DMS 273 treated with DMSO at 0.1 percent for 48 hours (cell line): ENCODE data around the gene CYP4F2.
"Not testable (repeated sequence)": the region's sequence is repeated elsewhere in the genome, so short reads cannot be mapped to it uniquely, and the experiment has no call there.

Experiments
- DNase-seq: peaks from one replicate; lab custom pipeline; 2025; lab: John Stamatoyannopoulos, UW

CYP4F2 gene

DNA sequence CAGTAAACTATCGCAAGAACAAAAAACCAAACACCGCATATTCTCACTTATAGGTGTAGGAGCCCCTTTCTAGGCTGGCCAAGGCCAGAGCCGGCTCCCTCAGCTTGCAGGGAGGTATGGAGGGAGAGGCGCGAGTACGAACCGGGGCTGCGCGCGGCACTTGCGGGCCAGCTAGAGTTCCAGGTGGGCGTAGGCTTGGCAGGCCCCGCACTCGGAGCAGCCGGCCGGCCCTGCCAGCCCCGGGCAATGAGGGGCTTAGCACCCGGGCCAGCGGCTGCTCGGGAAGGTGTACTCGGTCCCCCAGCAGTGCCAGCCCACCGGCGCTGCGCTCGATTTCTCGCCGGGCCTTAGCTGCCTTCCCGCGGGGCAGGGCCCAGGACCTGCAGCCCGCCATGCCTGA is 1.7 kb upstream of the CYP4F2 start:
- not testable (repeated sequence) for DNase-seq

DNA sequence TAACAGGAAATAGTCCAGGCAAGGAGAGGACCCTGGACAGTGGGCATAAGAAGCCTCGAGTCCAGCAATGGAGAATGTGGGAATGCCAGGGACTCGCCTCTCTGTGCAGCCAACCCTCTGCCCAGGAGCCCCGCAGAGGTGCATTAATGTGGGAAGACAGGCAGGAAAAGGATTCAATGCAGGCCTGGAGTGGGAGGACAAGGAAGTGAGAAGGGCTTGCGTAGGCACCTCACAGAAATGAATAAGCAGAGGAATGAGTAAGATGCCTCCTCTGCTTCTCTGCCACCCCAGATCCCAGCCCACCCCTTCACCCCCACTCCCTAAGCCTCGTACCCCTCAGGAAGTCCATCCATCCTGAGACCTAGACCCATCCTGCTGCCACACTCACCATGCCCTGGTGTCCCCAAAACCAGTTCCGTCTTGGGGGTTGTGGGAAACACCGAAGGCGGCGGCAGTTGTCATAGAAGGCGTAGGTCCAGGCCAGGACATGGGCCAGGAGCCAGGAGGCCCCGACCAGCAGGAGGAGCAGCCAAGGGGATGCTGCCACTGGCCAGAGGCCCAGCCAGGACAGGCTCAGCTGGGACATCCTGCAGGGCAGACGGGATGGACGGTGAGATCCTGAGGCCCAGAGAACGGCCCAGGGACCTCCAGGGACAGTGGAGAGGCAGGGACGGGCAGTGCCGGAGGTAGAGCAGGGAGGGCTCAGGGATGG is 692 bp downstream of the CYP4F2 start:
- no peak for DNase-seq

DNA sequence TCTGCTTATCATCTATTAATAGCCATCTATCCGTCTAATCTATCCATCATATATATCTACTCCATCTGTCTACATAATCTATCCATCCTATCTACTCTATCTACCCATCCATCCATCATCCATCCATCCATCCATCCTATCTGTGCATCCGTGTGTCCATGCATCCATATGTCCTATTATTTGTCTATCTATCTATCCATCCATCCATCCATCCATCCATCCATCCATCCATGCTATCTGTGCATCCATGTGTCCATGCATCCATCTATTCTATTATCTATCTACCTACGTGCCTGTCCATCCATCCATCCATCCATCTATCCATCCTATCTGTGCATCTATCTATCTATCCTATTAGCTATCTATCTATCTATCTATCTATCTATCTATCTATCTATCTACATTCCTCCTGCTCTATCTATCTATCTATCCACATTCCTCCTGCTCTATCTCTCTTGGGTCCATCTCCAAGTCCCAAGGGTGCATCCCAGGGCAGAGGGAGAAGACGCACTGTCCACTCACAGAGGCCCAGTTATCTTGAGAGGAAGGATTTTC is 1.9 kb downstream of the CYP4F2 start:
- no peak for DNase-seq

DNA sequence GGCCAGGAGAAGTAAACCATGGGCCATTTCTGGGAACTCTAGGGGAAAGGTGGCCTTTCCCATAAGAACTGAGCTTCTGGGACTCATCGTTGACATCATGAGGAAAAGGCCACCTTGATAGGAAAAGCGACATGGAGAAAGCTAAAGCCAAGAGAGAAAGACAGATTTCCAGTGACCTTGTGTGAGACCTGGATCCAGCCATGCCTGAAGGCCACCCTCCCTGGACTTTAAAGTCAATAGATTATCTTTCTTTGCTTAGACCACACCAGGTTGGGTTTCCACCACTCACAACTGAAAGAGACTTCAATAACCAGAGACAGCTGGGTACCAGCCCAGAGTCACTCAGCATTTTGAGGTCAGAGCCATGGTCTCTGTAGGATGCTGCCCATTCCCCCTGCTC is 3.5 kb downstream of the CYP4F2 start:
- no peak for DNase-seq

DNA sequence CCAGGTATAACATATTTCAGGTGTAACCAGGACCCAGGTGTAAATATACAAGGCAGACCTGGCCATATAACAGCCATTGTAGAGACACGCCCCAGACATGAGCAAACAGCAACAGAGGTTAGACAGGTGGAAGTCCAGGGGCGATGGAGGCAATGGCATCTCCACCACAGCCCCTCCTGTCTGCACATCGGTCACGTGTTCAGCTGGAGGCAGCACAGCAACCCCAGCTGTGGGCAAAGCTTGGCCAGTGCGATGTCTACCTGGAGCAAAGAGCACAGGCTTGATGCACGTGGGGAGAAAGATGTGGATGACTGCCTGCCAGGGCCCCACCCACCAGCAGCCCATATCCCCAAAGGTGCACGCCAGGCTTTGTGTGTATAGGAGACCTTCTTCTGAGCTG is 4.4 kb downstream of the CYP4F2 start:
- no peak for DNase-seq

DNA sequence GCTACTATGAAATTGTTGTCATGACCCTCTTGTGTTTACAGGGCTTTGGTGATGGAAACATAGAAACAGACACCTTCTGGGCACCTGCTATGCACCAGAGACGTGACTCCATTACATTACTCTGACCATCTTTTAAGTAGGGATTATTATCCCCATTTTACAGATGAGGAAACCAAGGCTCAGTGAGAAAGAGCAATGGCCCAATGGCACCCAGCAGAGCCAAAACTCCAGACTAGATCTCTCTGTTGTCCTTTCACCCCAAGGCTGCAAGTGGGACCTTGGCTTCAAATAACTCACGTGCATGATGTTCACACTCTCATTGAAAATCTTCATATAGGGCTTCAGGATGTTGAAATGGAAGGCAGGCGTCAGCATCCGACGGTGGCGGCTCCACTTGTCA is 5.9 kb downstream of the CYP4F2 start:
- DNase-seq = no peak

DNA sequence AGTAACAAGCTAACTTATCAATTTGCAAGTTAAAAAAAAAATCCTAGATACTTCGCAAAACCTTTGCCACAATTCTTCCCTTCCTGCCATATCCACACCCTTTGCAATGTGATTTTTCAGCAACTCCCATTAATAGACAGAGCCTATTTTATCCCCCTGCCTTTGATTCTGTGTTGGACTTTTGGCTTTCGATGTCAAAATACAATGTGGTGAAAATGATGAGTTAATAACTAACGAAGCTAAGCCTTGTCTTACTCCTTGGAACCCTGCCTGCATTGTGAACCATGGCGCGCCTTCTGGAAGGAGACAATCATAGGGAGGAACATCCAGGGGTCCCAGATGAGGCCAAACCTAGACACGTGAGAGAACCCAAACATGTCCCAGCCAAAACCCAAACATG is 6.4 kb downstream of the CYP4F2 start:
- no peak for DNase-seq

DNA sequence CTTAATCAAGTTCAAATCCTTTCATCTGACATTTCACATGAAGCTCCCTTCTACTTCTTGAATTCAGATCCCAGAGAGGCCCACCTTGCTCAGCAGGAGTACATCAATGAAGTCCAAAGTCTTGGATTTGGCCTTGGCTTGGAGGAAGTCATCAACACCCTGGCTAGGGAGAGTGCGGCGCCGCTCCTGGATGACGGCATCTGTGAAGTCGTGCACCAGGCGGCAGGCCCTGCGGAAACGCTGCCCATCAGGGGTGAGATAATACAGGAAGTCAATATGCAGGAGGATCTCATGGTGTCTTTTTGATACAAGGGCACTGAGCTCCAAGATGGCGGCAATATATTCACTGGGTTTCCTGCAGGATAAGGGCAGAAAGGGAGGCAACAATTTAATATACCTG is 8.5 kb downstream of the CYP4F2 start:
- DNase-seq = not testable (repeated sequence)

DNA sequence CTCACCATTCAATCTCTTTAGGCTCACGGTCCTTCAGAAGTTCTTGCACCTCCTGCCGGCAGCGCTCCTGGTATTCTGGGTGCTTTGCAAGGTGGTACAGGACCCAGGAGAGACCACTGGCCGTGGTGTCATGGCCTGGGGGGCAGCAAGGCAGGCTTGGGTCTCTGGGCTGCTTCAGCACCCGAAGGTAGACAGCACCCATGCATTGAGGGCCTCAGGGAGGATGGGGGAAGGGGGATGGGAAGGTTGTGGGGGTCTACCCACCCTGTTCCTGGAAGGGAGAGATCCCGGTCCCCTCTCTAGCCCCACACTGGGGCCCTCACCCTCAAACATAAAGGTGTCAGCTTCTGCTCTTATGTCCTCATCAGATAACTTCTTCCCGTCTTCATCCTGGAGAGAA is 12.0 kb downstream of the CYP4F2 start:
- no peak for DNase-seq

DNA sequence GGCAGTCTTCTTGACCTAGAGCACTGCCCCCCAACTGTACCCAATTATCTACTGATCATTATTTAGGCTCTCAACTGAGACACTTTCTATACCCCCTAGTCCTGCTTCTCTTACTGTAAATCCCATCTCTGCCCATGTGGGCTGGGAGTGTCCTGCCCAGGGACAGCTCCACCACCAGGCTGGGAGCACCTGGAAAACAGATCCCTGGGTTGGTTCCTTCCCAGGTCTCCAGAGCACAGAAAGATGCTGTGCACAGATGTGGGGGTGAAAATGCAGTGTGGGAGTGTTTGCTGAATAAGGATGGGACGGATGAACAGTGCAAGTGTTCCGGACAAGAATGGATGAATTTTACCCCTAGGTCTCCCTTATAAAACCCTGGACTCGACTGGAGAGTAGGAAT is 12.7 kb downstream of the CYP4F2 start:
- no peak for DNase-seq

DNA sequence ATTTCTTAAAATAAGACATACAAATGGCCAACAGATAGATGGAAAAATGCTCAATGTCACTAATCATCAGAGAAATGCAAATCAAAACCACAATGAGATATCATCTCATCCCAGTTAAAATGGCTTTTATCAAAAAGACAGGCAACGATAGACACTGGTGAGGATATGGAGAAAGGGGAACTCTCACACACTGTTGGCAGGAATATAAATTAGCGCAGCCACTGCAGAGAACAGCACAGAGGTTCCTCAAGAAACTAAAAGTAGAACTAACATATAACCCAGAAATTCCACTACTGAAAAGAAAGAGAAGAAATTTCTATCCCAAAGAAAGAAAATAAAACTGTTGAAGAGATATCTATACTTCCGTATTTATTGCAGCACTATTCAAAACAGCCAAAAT is 14.5 kb downstream of the CYP4F2 start:
- DNase-seq = not testable (repeated sequence)

DNA sequence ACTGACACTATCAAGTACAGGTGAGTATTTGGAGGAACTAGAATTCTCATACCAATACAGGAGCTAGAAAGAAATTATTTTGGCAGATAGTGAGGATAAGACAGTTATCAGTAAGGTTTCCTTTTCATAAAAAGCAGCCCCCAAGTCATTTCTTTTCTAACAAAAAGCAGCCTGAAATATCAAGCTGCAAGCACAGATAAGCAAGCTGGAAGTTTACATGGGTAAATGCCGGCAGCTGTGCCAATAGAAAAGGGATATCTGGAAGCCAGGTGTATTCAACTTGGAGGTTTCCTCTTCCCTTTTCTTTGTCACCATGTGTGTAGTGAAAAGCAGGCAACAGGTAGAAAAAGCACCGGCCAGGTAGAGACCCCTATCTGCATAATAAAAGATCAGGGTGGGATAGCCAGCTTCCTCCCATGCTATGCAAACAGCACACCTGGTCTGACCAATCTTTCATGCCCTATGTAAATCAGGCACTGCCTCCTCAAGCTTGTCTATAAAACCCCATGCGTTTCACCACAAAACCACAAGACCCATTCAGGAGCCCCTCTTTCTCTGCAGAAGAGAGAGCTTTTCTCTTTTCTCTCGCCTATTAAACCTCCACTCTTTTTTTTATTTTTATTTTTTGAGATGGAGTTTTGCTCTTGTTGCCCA is 22.9 kb downstream of the CYP4F2 start:
- DNase-seq = no peak

DNA sequence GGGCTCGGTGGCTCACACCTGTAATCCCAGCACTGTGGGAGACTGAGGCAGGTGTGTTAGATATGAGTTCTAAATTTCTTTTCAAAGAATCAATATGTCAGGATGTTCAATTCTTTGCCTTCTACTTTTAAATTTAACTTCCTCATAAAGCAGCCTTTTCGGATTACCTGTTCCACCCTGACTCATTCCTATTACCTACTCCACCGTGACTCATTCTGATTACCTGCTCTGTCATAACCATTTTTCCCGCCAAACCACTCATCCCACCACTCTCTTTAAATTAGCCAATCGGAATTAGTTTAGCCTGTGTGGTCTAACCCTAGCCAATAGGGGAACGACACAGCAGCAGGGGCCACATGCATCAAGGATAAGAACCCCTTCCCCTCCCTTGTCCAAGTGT is 24.1 kb downstream of the CYP4F2 start:
- DNase-seq = not testable (repeated sequence)

DNA sequence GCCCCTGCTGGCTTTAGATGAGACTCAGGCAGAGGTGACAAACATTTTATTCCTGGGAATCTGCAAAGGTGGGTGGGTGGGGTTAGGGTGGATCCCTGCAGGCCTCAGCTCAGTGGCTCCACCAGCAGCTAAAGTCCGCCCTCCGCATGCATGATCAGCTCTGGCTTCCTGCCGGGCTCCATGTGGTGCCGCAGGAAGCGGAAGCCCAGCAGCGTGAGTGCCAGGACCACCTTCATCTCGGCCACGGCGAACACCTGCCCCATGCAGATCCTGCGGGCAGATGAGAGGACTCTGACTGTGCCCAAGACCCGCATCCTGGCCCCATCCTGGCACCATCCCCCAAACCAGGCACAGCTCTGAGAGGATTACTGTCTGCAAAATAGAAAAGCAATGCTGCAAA is 26.3 kb downstream of the CYP4F2 start:
- no peak for DNase-seq

DNA sequence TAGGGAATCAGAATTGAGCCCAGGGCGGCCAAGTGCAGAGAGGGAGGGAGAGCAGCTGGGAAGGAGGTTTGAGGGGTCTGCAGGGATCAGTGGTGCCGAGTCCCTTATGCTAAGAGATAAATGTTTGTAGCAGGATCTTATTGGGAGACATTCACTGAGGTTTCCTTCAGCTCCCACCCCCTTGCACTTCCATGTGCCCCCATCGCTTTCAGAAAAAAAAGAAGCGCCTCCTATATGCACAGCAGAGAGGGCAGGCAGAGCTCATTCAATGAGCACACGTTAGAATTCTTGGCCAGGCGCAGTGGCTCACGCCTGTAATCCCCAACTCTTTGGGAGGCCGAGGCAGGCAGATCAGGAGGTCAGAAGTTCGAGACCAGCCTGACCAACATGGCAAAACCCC is 28.0 kb downstream of the CYP4F2 start:
- no peak for DNase-seq

DNA sequence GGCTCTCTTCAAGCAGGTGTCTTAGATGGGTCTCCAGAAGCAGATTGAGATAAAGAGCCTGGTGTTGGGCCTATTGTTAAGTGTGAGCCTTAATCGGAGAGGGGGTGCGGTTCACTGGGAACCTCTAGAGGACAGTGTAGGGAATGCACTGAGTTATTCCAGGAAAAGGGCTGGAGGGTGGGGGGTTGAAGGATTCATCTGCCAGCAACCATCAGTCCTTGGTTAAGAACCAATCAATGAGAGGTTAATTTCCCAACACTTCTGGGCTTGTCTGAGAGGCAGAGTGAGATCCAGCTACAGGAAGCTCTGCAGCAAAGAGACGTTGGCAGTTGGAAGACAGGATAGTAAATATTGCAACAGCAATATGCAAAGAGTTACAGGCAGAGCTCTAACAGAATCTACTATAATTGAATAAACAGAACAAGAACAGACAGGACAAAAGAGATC is 28.7 kb downstream of the CYP4F2 start:
- no peak for DNase-seq

DNA sequence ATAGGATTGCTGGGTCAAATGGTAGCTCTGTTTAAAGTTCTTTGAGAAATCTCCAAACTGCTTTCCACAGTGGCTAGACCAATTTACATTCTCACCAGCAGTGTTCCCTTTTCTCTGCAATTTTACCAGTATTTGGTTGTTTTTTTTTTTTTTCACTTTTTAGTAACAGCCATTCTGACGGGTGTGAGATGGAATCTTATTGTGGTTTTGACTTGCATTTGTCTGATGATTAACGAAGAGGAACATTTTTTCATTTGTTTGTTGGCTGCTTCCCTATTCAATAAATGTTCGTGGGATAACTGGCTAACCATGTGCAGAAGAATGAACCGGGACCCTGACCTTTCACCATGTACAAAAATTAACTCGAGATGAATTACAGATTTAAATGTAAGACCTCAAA is 31.2 kb downstream of the CYP4F2 start:
- no peak for DNase-seq

DNA sequence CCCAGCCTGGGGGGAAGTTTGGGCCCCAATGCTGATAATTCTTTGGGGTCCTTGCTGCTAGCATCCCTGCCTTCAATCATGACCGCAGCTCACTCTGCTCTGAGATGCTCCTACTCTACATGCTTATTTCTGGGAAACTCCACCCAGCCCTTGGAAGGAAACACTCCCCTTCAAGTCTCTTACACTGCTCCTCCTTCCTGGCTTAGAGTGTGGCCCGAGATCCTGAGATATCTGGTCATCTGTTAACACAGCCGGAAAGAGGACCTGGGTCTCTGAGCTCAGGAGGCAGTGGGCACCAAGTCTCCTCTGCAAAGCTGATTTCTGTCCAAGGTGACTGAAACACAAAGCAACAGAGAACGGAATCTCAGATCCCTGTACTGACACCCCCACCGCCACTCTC is 33.0 kb downstream of the CYP4F2 start:
- no peak for DNase-seq

DNA sequence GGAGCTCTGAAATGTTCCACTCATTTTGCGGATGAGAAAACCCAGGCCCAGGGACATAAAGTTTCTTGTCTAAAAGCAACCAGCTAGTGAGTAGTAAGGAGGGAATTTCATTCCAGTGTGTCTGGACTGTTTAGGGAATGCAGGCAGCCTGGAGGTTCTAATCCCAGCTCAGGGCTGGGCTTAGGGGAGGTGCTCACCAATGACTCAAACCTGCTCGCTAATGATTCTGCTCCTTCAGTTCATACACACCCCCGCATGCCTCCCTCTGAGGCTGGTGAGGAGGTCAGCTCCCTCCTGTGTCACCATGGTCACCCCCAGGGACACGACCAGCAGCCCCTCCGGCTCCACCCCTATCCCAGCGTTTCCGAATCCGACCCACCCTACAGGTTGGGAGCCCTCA is 34.6 kb downstream of the CYP4F2 start:
- no peak for DNase-seq

DNA sequence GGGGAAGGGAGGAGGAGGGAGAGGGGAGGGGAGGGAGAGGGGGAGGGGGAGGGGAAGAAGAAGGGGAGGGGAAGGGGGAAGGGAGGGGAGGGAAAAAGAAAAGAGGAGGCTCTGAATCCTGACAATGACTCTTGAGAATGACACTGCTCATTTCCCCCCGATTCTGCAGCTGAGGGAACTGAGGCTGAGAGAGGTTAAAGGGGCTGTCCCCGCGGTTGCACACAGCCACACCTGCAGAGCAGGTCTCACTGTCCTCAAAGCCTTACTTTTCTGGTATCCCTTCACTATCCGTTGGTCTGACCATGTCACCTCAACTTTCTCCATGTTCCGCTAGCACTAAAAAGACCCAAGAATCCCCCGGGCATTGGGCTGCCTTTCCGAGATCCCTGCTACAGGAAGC is 35.4 kb downstream of the CYP4F2 start:
- DNase-seq = no peak

DNA sequence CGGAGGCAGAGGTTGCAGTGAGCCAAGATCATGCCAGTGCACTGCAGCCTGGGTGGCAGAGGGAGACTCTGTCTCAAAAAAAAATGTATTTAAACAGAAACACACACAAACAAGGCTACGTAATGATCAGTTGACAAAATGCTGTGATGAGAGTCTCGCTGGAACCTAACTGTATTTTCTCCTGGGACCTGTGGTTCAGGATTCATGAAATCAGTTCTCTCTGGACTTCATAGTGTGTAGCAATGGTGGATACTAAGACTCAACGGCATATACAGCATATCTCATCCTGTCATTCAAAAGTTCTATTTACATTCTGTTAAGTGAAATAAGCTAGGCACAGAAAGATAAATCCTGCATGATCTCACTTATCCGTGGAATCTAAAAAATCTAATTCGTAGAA is 37.4 kb downstream of the CYP4F2 start:
- DNase-seq = no peak

DNA sequence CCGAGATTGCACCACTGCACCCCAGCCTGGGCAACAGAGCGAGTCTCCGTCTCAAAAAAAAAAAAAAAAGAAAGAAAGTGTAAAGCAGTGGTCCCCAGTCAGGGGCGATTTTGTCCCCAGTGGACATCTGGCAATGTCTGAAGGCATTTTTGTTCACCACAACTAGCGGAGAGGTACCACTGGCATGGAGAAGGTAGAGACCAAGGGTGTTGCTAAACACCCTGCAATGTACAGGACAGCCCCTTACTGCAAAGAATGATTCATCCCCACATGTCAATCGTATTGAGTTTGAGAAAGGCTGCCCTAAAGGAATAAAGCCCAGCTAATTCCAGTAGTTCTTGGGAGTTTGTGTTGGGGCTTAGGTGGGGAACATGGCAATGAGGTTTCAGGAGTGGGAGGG is 38.7 kb downstream of the CYP4F2 start:
- no peak for DNase-seq

DNA sequence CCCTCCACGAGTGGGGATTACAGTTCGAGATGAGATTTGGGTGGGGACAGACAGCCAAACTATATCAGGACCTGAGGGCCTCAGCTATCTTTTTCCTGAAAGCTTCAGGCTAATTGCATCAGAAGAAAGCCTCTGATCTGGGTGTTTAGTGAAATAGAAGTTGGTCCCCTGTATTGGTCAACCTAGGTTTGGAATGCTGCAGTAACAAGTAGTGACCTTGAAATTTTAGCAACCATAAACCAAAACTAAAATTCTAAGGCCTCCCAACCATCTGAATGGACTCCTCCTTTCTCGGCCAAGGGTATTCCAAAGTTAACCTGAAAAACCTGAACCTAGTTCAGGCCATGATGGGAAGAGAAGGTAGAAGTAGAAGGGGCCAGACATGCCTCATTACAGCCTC is 47.5 kb downstream of the CYP4F2 start:
- no peak for DNase-seq

DNA sequence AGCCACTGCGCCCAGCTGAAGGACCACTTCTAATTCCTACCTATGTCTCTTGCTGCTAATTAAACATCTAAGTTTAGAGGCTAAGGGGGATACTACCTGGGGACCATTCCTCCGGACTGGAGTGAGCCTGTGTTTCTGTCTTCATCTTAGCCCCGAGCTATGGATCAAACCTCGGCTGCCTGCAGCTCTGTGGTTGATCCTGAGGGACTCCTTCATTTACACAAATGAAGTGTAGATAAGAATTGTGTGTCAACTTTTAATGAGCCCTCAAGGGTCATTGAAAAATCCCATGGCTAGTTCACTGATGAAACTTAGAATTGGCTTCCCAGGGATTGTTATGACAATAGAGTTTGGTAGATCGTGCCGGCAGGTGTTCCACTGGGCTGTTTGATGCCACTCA is 51.0 kb downstream of the CYP4F2 start:
- DNase-seq = no peak
